ENCODE data around the gene NEU3. TPM values are rescaled to one million over a fixed set of nuclear protein-coding genes. Genes with fewer than 3 reads are reported as not detected.

The NEU3 gene
- total and polyA plus RNA-seq, 2 of the 13 experiments (the other 11 are each of a cell fraction or from before 2014, with no cell fraction given) = 6.3 to 15.3 TPM

DNA sequence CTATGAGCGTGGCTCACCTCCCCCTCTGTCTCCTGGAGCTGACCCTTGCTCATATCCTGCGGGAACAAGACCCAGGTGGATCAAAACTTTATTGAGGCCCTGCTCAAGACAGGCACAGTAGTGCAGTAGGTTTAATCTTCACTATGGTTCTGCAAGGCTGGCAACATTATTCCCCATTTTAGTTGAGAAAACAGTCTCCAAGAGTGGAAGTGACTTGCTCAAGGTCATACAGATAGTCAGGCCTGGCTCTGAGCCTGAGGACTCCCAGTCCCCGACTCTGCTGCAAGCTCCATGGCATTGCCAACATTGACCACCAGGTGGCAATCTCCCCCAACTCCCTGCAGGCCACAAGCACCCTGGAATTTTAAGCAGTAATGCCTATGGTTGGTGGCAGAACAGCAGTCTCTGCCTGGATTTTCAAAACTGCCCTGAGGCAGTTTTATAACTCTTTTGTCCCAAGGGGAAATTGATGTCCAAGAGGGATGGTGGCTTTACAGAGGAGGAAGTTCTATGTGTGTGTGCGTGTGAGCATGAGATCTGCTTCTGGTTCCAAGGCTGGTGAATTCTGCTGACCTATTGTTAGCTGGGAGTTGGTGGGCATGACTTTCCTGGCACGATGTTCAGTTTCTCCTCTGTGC lies 34.1 kb downstream of the NEU3 start (continued):
- TF ChIP-seq XRCC5 (optimal IDR thresholded peaks at IDR 0.05; ENCODE audit: low read length) = peak; percentile 61
- 0 out of 2 replicates have a peak, but pooled peaks have one; percentile 11 for TF ChIP-seq CEBPG (CRISPR knock-in tag; IDR thresholded peaks at IDR 0.05)
- peak; percentile 33; the same call in 1 of the 2 replicates for TF ChIP-seq IRF2 (CRISPR knock-in tag; IDR thresholded peaks at IDR 0.05)
- no peak for TF ChIP-seq CREM (IDR thresholded peaks at IDR 0.05)
- TF ChIP-seq CREM (CRISPR knock-in tag; IDR thresholded peaks at IDR 0.05) = no peak
- TF ChIP-seq NFATC3 (CRISPR knock-in tag; IDR thresholded peaks at IDR 0.05) = no peak
- TF ChIP-seq ETV6 (CRISPR knock-in tag; conservative IDR thresholded peaks at IDR 0.05) = no peak
- TF ChIP-seq, protein P1, sequence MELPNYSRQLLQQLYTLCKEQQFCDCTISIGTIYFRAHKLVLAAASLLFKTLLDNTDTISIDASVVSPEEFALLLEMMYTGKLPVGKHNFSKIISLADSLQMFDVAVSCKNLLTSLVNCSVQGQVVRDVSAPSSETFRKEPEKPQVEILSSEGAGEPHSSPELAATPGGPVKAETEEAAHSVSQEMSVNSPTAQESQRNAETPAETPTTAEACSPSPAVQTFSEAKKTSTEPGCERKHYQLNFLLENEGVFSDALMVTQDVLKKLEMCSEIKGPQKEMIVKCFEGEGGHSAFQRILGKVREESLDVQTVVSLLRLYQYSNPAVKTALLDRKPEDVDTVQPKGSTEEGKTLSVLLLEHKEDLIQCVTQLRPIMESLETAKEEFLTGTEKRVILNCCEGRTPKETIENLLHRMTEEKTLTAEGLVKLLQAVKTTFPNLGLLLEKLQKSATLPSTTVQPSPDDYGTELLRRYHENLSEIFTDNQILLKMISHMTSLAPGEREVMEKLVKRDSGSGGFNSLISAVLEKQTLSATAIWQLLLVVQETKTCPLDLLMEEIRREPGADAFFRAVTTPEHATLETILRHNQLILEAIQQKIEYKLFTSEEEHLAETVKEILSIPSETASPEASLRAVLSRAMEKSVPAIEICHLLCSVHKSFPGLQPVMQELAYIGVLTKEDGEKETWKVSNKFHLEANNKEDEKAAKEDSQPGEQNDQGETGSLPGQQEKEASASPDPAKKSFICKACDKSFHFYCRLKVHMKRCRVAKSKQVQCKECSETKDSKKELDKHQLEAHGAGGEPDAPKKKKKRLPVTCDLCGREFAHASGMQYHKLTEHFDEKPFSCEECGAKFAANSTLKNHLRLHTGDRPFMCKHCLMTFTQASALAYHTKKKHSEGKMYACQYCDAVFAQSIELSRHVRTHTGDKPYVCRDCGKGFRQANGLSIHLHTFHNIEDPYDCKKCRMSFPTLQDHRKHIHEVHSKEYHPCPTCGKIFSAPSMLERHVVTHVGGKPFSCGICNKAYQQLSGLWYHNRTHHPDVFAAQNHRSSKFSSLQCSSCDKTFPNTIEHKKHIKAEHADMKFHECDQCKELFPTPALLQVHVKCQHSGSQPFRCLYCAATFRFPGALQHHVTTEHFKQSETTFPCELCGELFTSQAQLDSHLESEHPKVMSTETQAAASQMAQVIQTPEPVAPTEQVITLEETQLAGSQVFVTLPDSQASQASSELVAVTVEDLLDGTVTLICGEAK (IDR thresholded peaks at IDR 0.05) = no peak
- TF ChIP-seq, protein P1 (CRISPR knock-in tag; IDR thresholded peaks at IDR 0.05) = peak; percentile 69; the same call in 1 of the 2 replicates
- peak; percentile 89 for TF ChIP-seq STAG1 (CRISPR knock-in tag; IDR thresholded peaks at IDR 0.05)
- TF ChIP-seq, protein P2, sequence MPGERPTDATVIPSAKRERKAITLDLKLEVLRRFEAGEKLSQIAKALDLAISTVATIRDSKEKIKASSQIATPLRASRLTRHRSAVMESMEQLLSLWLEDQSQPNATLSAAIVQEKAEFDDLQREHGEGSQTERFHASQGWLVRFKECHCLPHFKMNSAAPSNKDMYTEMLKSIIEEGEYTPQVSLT (CRISPR knock-in tag; IDR thresholded peaks at IDR 0.05; ENCODE audit: borderline replicate concordance, low read depth) = no peak
- TF ChIP-seq PHF5A (CRISPR knock-in tag; IDR thresholded peaks at IDR 0.05; ENCODE audit: low read depth, unreplicated experiment) = peak; percentile 41
- TF ChIP-seq GATAD2A (CRISPR knock-in tag; IDR thresholded peaks at IDR 0.05) = 0 out of 2 replicates have a peak, but pooled peaks have one; percentile 30
- TF ChIP-seq XBP1 (CRISPR knock-in tag; IDR thresholded peaks at IDR 0.05) = no peak
- no peak for TF ChIP-seq ZFP36L1 (CRISPR knock-in tag; IDR thresholded peaks at IDR 0.05)
- no peak for TF ChIP-seq ZNF367 (CRISPR knock-in tag; IDR thresholded peaks at IDR 0.05; ENCODE audit: borderline replicate concordance)
